Fibroblast of peridontal ligament (primary cell): ENCODE data around the gene ENTPD8.
A peak's percentile ranks its signal among the peaks of the same experiment; 100 is the strongest.
"Not testable (repeated sequence)": the region's sequence is repeated elsewhere in the genome, so short reads cannot be mapped to it uniquely, and the experiment has no call there.

Experiments used
- DNase-seq: peaks from one replicate; pipeline ENCODE4 v3.0.0-alpha.2; 2010; ENCODE audit errors: extremely low read depth

ENTPD8 gene

DNA sequence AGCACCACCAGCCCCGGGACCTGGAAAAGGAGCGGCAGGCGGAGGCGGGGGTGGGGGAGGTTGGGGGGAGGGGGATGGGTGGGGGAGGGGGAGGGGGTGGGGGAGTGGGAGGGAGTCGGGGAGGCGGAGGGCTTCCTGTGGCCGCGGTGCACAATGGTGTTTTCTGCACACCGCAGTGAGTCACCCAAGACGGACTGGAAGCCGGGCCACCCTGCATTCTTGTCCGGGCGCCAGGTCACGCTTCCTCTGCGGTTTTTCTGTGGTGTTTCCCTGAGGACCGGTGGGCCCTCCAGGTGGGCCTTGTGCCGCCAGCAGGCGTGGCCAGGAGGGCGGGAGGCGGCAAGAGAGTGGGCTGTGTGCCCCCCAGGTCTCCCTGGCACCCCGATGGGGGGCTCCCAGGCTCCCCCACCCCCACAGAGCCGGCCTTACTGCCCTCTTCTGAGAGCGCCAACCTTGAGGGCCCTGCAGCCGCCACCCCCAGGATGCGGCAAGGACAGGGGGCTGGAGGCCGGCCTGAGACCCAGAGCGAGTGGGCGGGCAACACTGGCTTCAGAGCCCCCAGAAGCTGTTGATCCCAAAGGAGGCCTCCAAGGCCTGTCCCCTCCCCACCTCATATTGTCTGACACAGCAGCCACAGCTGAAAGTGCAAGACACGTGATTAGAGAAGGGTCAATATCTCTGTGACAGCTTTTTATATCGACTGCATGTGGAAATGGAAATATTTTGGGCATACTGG, 29.3 kb downstream of the ENTPD8 start:
- DNase-seq = peak; percentile 63

DNA sequence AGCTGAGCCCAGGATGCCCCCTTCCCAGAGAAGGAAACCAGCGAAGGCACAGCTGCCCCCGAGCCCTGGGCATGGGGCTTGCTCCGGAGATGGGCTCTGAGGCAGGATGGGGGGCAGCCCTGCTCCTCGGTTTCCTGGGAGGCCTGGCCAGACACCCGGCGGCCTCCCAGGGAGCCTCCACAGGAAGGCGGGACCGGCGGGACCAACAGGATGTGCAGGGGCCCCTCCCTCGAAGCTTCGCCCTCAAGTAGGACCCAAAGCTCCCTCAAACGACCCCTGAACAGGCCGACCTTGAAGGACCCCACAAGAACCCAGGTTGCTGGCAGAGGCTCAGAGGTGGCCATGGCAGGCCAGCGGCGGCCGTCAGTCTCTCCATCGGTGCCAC, 29.9 kb downstream of the ENTPD8 start:
- DNase-seq = no peak

DNA sequence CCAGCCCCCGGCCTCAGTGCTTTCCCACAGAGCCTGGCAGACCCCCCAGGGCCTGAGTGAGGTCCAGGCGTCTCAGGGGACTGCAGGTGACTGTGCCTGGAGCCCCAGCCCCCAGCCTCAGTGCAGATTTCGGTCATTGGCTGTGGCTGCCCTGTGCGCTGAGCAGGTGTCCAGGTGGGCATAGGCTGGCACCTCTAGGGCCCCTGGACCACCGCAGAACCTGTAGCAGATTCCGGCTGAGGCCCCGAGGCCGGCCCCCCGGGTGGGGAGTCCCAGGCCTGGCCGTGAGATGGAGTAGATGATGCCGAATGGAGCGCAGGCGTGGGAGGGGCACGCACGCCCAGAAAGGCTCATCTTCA, 30.3 kb downstream of the ENTPD8 start:
- no peak for DNase-seq

DNA sequence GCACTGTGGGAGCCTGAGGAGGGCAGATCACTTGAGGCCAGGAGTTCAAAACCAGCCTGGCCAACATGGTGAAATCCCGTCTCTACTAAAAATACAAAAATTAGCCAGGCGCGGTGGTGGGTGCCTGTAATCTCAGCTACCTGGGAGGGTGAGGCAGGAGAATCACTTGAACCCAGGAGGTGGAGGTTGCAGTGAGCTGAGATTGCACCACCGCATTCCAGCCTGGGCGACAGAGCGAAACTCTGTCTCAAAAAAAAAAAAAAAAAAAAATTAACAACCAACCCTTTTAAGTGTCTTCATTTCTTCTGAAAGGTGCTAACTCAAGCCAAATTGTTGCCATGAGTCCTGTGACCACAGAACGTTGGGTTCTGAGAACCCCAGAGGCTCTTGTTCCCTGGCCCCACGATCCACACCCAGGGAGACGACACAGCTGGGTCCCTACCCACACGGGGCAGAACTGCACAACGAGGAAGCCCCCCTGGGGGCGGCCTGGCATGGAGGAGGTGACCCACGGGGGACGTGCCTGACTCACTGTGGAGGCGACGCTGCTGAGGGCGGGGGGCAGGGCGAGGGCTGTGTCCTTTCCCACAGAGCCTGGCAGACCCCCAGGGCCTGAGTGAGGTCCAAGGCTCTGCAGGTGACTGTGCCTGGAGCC, 30.8 kb downstream of the ENTPD8 start:
- DNase-seq = not testable (repeated sequence)

DNA sequence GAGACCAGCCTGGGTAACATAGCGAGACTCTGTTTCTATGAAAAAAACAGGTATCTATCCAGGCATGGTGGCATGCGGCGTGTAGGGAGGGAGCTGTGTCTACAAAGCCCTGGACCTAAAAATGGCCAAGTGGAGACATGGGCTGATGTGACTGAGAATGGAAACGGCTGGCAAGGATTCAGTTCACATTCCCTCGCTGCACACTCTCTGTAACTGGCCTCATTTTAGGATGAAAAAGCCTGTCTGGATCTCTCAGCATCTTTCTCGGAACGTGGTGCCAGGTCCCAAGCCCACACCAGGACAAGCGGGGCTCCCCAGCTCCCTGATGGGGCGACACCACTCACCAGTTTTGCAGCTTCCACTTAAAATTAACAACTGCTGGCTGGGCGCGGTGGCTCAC, 31.6 kb downstream of the ENTPD8 start:
- no peak for DNase-seq

DNA sequence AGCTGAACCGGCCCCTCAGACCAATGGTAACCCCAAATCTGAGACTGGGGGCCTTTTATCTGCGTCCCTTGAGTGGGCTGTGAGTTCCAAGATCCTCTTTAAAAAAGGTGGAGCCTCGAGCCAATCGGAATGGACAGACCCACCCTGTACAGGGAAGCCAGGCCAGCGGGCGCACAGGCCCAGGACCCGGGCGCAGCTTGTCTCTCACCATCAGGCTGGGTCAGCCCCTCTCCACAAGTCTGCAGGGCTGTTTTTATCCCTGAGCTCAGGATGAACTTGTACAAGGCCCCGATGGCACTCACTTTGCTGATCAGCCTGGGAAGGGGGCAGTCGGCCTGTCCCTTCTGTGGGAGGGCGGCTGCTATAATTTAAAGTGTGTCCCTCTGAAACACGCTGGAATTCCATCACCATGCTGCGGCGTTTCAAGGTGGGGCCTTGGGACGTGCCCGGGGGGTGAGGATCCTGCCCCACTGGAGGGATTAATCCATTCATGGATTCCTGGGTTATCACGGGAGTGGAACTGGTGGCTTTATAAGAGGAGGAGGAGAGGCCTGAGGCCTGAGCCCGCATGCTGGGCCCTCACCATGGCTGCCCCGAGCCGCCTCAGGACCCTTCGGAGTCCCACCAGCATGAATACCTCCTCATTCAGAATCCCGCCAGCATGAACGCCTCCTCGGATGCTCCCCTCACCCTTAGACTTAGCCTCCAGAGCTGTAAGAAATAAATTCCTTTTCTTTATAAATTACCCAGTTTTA, 32.3 kb downstream of the ENTPD8 start:
- DNase-seq = no peak

DNA sequence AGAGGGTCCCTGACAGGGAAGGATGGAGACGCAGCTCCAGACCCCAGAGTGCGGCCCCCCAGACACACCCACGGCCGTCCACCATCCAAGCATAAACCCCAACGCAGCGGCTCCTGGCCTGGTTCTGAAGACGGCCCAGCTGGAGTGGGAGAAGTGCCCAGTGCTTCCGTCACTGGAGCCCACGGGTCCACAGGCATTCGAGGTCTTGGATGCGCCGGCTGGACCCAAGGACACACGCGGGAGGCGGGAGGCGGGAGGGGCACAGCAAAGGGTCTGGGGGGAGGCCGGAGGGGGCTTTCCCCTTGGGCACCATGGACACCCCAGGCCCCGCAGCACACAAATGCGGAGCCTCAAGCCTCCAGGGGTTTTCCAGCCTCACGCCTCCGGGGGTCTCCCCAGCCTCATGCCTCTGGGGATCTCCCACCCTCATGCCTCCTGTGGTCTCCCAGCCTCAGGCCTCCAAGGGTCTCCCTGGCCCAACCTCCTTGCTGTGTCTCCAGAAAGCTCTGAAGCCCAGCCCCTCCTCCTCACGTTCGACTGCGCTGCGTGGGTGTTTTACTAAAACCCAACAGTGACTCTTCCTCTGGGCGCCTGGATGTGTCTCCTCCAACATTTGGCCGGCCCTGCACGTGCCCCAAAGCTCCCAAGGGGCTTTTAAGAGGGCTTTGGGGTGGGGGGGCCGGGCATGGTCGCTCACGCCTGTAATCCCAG, 33.4 kb downstream of the ENTPD8 start:
- no peak for DNase-seq

DNA sequence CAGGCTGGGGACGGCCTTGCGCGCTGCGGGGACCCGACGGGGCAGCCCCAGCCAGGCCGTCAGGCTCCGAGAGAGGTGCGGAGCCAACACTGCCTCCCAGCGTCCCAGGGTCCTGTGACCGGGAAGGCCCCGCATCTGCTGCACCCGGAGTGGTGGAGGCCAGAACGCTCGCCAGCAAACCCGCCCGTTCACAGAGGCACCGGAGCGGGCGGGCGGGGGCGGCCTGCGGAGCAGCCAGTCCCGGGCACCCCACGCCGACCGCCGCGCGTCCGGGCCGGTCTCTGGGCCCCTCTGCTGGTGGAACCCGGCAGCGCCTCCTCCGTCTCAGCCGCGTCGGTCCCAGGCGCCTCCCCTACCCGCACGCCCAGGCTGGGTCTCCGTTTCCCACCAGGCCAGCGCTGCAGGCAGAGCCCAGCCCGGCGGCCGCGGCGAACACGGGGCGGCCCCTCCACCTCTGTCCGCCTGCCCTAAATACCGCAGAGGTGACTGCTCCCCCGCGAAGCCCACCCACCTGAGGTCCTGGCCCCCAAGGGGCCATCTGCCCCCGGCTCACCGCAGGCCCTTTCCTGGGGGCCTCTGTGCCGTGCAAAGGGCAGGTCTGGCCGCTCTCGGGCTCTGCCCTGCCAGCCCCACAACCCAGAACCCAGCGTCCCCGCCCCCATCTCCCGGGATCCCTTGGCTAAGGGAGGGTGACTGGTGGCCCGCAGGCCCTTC, 34.1 kb downstream of the ENTPD8 start:
- peak; percentile 27 for DNase-seq

DNA sequence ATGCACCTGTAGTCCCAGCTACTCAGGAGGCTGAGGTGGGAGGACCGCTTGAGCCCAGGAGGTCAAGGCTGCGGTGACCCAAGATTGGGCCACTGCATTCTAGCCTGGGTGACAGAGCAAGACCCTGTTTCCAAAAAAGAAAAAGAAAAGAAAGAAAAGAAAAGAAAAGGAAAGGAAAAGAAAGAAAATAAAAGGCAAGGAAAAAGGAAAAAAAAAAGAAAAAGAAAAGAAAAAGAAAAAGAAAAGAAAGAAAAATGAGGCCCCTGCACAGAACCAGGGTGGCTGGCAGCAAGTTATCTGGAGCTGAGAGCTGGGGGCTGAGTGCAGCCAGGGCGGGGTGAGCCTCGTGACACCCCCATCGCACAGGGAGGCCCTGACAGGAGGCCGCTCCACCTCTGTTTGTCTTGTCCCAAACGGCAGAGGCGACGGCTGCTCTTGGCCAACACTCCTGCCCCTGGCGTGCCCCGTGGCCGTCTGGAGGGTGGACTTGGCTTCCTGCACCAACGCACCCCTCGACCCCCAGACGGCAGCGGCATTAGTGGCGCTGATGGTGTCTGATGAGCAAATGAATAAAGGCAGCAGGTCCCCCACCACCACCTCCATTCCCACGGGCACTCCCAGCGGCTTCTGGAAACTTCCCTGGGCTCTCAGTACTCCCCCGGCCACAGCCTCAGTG, 34.9 kb downstream of the ENTPD8 start:
- no peak for DNase-seq

DNA sequence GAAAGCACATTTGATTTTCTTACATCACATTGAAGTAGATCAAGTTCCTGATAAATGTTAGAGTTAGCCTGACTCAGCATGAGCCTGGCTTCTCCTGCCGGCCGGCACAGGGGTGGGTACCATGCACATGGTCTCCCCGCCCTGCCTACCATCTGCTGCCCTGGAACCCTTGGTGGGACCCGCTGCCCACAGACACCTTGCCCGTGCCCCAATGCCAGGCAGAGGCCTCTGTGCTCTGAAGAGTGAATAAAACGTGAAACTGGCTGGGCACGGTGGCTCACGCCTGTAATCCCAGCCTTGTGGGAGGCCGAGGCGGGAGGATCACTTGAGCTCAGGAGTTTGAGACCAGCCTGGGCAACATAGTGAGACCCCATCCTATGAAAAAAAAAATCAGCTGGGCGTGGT, 35.5 kb downstream of the ENTPD8 start:
- no peak for DNase-seq

DNA sequence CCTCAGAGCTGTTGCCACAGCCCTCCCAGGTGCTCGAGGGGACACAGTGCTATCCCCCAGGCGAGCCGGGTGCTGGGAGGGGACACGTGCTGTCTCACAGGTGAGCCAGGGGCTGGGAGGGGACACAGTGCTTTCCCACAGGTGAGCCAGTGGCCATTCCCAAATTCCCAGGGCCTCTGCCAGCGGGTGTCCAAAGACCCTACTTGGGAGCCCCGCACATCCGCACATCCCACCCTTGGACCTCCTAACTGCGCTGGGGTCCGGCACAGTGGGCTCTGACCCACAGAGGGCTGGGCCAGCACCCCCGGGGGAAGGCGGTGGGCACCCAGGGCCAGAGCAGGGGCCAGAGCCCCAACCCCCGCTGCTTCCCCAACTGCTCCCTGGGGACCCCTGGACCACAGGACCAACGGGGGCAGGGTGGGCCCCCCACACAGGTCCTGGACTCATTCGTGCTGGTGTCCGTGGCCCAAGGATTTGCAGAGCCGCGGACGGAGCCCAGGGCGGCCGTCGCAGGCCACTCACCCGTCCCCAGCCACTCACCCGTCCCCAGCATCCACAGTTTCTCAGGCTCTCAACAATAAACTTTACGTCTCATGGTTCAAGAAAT, 36.1 kb downstream of the ENTPD8 start:
- DNase-seq = no peak

DNA sequence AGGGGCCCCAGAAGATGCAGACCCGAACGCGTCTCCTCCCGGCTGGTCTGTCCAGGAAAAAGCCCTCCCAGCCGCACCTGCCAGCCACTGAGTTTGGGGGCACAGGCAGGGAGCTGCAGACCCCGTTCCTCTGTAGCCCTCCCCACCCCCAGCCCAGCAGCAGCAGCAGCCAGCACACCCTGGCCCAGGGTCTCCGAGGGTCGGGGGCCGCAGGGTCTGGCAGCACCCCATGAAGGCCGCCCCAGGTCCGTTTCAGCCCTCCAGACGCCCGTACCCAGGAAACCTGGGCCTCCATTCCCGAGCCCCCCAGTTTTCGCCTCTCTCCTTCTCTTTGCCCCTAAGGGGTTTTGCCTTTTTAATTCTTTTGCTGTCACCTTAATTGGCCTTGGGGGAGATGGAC, 37.9 kb downstream of the ENTPD8 start:
- no peak for DNase-seq

DNA sequence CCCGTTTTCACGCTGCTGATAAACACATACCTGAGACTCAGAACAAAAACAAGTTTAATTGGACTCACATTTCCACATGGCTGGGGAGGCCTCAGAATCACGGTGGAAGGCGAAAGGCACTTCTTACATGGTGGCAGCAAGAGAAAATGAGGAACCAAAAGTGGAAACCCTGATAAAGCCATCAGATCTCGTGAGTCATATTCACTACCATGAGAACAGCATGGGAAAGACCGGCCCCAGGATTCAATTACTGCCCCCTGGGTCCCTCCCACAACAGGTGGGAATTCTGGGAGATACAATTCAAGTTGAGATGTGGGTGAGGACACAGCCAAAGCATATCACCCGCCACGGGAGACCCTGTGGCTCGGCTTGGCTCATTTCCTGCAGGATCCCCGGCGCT, 38.4 kb downstream of the ENTPD8 start:
- no peak for DNase-seq

DNA sequence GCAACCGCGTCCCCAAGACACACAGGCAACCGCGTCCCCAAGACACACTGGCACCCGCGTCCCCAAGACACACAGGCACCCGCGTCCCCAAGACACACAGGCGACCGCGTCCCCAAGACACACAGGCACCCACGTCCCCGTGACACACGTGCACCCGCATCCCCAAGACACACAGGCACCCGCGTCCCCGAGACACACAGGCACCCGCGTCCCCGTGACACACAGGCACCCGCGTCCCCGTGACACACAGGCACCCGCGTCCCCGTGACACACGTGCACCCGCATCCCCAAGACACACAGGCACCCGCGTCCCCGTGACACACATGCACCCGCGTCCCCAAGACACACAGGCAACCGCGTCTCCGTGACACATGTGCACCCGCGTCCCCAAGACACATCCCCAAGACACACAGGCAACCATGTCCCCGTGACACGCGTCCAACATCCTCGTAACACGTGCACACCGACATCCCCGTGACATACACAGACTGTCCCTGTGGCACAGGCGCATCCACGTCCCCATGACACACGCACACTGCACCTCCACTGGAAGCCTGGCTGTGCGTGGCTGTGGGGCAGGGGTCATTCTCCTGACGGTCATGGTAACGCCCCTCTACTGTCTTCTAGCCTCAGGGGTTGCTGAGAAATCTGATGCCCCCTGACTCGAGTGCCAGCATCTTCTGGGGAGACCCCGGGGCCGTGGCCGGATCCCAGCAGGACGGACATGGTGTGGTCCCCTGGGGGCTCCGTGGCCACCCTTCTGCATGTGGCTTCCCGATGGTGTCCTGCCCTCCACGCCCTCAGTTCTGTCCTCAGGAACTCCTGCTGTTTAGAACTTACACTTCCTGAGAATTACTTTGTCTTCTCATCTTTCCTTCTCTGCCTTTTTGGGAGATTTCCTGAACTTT, 42.3 kb downstream of the ENTPD8 start:
- no peak for DNase-seq

DNA sequence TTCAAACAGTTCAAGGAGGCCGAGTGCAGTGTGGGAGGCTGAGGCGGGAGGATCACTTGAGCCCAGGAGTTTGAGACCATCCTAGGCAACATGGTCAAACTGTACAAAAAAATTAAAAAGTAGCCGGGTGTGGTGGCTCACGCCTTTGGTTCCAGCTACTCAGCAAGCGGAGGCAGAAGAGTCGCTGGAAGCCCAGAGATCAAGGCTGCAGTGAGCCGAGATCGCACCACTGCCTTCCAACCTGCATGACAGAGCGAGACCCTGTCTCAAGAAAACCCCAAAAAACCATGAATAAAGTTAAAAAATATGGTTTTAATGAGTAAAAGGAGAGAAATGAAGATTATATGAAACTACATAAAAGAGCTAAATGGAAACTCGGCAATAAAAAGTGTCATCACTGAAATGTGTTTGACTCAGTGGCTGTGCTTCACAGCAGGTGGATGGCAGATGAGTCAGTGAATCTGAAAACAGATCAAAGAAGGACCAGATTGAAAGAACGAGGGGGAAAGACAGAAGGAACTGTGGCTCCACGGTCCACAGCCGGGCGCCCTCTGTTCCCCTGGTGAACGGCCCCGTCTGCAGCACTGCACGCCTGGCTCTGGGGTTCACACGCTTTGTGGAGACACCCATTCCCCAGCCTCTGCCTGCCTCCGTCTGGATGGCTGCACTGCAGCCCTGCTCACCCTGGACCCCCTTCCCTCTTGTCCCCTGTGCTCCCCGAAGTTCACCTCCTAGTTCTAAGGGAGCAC, 43.3 kb downstream of the ENTPD8 start:
- DNase-seq = no peak

DNA sequence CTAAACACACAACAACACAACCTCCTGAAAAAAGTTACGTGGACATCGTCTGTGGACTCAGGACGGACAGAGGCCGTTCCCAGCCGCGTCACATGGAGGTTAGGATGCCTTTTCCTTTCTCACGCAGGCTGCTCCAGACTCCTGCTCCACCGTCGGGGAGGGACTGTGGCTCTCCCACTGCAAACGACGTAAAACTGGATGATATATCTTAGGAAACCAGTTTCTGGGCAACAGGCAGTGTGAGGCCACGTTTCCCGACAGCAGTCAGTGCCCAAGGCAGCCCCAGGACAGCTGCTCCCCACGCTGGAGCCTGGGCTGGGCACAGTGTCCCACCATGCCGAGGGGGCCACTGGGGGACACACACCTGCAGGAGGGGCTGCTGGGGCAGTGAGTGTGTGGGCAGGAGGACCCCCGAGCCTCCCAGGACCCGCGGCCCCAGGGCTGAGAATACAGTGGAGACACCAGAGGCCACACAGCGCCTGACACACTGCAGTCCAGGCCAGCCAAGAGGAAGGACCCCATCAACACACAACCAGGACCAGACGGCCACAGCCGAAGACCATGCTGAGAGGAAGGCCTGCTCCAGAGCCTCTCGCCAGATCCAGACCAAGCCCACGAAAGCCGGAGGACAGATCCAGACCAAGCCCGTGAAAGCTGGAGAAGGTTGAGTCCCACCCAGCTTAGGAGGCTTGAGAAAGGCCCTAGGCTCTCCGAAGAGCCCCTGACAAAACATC, 44.4 kb downstream of the ENTPD8 start:
- no peak for DNase-seq

DNA sequence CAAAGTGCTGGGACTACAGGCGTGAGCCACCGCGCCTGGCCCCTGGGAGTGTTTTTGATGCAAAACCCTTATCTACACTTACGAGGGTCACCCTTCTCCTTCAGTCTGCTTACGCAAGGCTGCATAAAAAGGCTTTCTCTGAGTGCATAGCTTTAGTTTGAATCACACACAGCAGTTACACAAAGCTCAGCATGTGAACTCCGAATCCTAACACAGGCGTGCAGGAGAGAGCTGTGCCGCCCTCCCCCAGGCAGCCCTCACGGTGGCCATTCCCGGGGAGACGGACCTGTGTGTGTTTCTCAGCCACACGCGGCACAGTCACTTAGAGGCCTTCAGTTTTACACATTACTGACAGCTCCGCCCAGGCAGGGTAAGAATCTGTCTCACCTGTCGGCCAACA, 44.9 kb downstream of the ENTPD8 start:
- peak; percentile 49 for DNase-seq

DNA sequence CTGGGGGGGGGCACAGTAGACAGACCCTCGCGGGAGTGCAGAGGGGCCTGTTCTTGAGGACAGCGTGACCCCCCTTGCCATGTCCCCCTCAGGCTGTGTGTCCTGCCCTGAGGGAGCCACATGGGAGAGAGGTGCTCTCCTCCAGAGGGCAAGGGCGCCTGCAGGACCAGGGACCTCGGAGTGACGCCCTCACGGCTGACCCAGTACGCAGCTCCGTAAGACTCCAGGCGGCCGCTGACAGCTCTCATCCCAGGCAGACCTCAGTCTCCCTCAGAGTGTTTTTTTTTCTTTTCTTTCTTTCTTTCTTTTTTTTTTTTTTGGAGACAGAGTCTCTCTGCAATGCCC, 45.5 kb downstream of the ENTPD8 start:
- DNase-seq = no peak
